A204.1 (cell line): ENCODE measurements around the gene PNO1.

Source experiments
- FAIRE-seq: peaks from 2 replicates; lab custom pipeline; 2012; peaks lifted over from hg19 to GRCh38; lab: Jason Lieb, UNC

The PNO1 gene

GRCh38 chr2:68196120-68196716 lies 38.5 kb downstream of the PNO1 start:
- no peak for FAIRE-seq

DNA sequence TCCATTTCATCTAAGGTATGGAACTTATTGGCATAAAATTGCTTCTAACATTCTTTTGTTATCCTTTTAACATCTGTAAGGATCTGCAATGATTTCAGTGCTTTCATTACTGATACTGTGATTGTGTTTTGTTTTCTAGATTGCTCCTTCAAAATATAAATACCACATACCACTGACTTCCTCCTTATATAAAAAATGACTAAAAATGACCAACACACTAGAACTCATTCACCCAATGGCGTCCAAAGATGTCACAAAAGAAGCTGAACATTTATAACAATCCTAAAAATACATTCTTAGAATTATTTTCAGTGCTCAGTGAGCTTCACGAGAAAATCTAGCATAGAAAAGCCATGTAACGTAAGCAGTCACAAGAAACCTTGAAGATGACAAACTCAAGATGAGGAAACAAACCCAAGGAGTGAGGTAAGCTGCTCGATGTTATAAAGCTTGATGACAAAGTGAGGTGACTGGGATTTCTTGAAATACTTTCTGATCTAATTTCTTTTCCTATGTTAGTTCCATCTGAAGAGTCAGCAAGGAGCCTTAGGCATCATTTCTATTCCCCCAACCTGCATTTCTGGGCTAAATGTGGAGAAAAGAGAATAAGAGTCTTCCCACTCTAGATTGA lies 42.6 kb downstream of the PNO1 start:
- no peak for FAIRE-seq

DNA sequence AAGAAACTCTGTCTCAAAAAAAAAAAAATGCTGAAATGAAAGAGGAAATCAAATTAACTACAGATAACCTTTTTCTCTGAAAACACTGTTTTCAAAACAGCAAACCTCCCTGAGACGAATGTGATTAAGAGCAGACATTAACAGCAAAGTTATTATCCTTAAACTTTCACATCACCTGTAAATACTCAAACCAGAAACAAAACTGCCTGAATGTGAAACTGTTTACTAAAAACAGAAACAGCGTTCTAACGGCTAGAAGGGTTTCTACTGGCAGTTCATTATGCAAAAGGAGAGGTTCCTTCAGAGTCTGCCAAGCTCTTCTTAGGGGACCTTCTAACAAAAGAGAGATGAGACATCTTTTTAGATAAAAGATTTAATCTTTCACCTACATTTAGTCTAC lies 45.9 kb downstream of the PNO1 start:
- no peak for FAIRE-seq

- no peak for FAIRE-seq
Observed at GRCh38 chr2:68206793-68207192, 49.1 kb downstream of the PNO1 start.

DNA sequence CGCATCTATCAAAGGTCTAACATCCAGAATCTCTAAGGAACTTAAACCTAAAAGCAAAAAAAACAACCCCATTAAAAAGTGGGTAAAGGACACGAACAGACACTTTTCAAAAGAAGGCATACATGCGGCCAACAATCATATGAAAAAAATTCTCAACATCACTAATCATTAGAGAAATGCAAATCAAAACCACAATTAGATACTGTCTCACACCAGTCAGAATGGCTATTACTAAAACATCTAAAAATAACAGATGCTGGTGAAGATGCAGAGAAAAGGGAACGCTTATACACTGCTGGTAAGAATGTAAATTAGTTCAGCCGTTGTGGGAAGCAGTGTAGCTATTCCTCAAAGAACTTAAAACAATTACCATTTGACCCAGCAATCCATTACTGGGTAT lies 56.7 kb downstream of the PNO1 start:
- FAIRE-seq = no peak

- FAIRE-seq = peak; percentile 83
Observed at GRCh38 chr2:68216454-68217310, 59.0 kb downstream of the PNO1 start.

- FAIRE-seq = peak; percentile 62
Observed at GRCh38 chr2:68217729-68218128, 60.0 kb downstream of the PNO1 start.

DNA sequence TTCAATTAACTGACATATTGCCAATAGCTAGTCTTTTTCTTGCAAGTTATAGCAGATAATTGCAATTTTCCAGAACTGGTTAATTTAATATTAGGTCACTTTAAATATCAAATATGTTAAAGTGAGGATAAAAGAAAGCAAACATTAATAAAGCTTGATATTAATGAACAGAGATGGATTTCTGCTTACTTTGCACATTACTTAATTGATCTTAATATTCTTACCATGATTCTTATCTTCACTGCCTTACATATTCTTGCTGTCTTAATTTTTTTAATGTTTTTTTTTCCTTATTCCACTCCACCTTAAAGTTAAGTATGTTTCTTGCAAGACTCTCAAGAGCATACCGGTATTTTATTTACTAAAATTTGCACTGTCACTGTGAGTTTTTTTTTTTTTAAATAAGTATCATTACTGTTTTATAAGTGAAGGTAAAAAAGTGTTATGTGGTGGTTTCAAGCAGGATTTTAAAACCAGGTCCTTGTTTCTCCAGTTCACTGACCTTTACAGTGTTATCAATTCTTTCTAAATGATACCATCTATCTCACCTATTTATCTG lies 60.7 kb downstream of the PNO1 start:
- FAIRE-seq = peak; percentile 59

DNA sequence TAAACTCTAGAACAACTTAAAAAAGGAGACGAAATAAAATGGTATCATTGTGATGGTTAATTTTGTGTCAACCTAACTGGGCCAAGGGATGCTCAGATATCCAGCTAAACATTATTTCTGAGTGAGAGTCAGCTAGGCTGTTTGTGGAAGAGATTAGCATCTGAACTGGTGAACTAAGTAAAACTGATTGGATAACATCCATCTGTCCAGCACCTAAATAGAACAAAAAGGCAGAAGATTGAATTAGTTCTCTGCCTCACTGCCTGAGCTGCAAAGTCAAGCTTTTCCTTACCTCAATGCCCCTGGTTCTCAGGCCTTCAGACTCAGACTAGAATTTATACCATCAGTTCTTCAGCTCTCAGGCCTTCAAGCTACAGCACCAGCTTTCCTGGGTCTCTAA lies 64.6 kb downstream of the PNO1 start:
- no peak for FAIRE-seq

DNA sequence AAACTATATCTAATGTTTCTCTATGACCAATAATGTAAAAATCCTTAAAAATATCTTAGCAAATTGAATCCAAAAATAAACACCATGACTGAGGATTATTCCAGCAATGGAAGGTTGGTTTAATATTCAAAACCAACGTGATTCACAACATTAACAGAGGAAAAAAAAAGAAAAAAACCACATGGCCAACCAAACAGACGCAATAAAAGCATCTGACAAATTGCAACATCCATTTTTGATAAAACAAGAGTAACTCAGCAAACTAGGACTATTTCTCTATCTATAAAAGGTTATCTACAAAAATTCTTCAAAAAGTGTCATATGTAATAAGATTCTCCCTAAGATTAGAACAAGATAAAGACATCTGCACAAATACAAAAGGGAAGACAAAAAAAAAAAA lies 65.7 kb downstream of the PNO1 start:
- FAIRE-seq = peak; percentile 16

- peak; percentile 84 for FAIRE-seq
Observed at GRCh38 chr2:68225119-68225632, 67.5 kb downstream of the PNO1 start.
